Neuronal stem cell (in vitro differentiated cells): Measurements from ENCODE around the gene CALM3.

Experiments
- DNase-seq: peaks from one replicate; pipeline ENCODE4 v3.0.0-alpha.2; 2013; ENCODE audit warnings: low spot score
- H2AFZ ChIP-seq: one replicate; pipeline ENCODE4 v1.6.1; 2013; ENCODE audit warnings: mild to moderate bottlenecking, low read length, inconsistent platforms
- H2AK5ac ChIP-seq: 2 replicates; pipeline ENCODE4 v1.6.1; 2013; ENCODE audit warnings: low read depth, mild to moderate bottlenecking, inconsistent platforms, low read length, moderate library complexity, mixed read lengths
- H2BK120ac ChIP-seq: 2 replicates; pipeline ENCODE4 v1.6.1; 2013; ENCODE audit warnings: low read depth, mild to moderate bottlenecking, inconsistent platforms, low read length, moderate library complexity, mixed read lengths
- H2BK12ac ChIP-seq: one replicate; pipeline ENCODE4 v1.6.1; 2013; ENCODE audit warnings: low read length, inconsistent platforms
- H2BK15ac ChIP-seq: 2 replicates; pipeline ENCODE4 v1.6.1; 2013; ENCODE audit warnings: mild to moderate bottlenecking, low read length, inconsistent platforms, mixed read lengths
- H2BK5ac ChIP-seq: one replicate; pipeline ENCODE4 v1.6.1; 2013; ENCODE audit warnings: inconsistent platforms, mild to moderate bottlenecking, low read length, moderate library complexity
- H3K14ac ChIP-seq: one replicate; pipeline ENCODE4 v1.6.1; 2013; ENCODE audit warnings: low read length, inconsistent platforms
- H3K18ac ChIP-seq: 2 replicates; pipeline ENCODE4 v1.6.1; 2013; ENCODE audit warnings: low read length, inconsistent platforms
- H3K23ac ChIP-seq: 2 replicates; pipeline ENCODE4 v1.6.1; 2013; ENCODE audit warnings: low read depth, mild to moderate bottlenecking, mixed read lengths, low read length, inconsistent platforms; ENCODE audit not compliant: poor library complexity
- H3K27ac ChIP-seq: replicated peaks from 3 replicates; pipeline ENCODE4 v1.5.1; 2013; ENCODE audit warnings: low read length, inconsistent platforms
- H3K27me3 ChIP-seq, 3 experiments: 2 replicates each; pipeline ENCODE4 v1.6.1; 2013; ENCODE audit warnings: low read length in 3 of 3, mild to moderate bottlenecking in 2 of 3, inconsistent platforms in 1 of 3, low read depth in 1 of 3, mixed read lengths in 1 of 3, moderate library complexity in 1 of 3; ENCODE audit not compliant: control insufficient read depth in 3 of 3, insufficient read depth in 3 of 3
- H3K36me3 ChIP-seq, 2 donors: replicated peaks in 1 of 2; 2 replicates each; pipeline ENCODE4 v1.6.1; 2013; ENCODE audit warnings: low read length in 2 of 2; ENCODE audit not compliant: control insufficient read depth in 2 of 2, insufficient read depth in 2 of 2
- H3K4ac ChIP-seq: 2 replicates; pipeline ENCODE4 v1.6.1; 2013; ENCODE audit warnings: inconsistent platforms, mild to moderate bottlenecking, low read length, moderate library complexity
- H3K4me1 ChIP-seq, 2 donors: 1 replicate in 1 of 2; 2 replicates in 1 of 2; pipeline ENCODE4 v1.6.1; 2013; ENCODE audit warnings: low read length in 2 of 2, low read depth in 1 of 2; ENCODE audit not compliant: control insufficient read depth in 2 of 2, insufficient read depth in 1 of 2
- H3K4me2 ChIP-seq: one replicate; pipeline ENCODE4 v1.6.1; 2013; ENCODE audit warnings: mild to moderate bottlenecking, low read length, inconsistent platforms; ENCODE audit not compliant: insufficient read depth, poor library complexity, severe bottlenecking
- H3K4me3 ChIP-seq, 2 donors: 2 replicates each; pipeline ENCODE4 v1.5.1; 2013; ENCODE audit warnings: low read length in 2 of 2, mild to moderate bottlenecking in 2 of 2, inconsistent platforms in 1 of 2, moderate library complexity in 1 of 2
- H3K79me1 ChIP-seq: one replicate; pipeline ENCODE4 v1.6.1; 2013; ENCODE audit warnings: low read depth, mild to moderate bottlenecking, inconsistent platforms, low read length, moderate library complexity
- H3K9ac ChIP-seq: one replicate; pipeline ENCODE4 v1.6.1; 2013; ENCODE audit warnings: mild to moderate bottlenecking, low read depth, low read length, inconsistent platforms; ENCODE audit not compliant: poor library complexity
- H3K9me3 ChIP-seq, 2 donors: replicated peaks in 1 of 2; 2 replicates each; pipeline versions ENCODE3 to v1.6.1; 2013; ENCODE audit warnings: low read length in 2 of 2, mild to moderate bottlenecking in 2 of 2, inconsistent platforms in 1 of 2, low read depth in 1 of 2, mixed read lengths in 1 of 2, moderate library complexity in 1 of 2; ENCODE audit not compliant: control insufficient read depth in 2 of 2, insufficient read depth in 1 of 2
- H4K8ac ChIP-seq: one replicate; pipeline ENCODE4 v1.6.1; 2013; ENCODE audit warnings: low read depth, mild to moderate bottlenecking, inconsistent platforms, low read length, moderate library complexity
- H4K91ac ChIP-seq: one replicate; pipeline ENCODE4 v1.6.1; 2013; ENCODE audit warnings: low read length, low read depth, mild to moderate bottlenecking, inconsistent platforms; ENCODE audit not compliant: poor library complexity
- WGBS, 2 donors: extraction: QIAGEN DNeasy Blood & Tissue Kit; methylation state at CpG; one replicate each; pipeline ENCODE4 v1.1.7; 2013; ENCODE audit warnings: missing lambda C conversion rate in 2 of 2, mixed read lengths in 1 of 2; ENCODE audit not compliant: insufficient read length in 2 of 2, insufficient replicate concordance in 1 of 2; ENCODE audit errors: extremely low coverage in 2 of 2; 5-methylcytosine and 5-hydroxymethylcytosine counted together

Gene CALM3

DNA sequence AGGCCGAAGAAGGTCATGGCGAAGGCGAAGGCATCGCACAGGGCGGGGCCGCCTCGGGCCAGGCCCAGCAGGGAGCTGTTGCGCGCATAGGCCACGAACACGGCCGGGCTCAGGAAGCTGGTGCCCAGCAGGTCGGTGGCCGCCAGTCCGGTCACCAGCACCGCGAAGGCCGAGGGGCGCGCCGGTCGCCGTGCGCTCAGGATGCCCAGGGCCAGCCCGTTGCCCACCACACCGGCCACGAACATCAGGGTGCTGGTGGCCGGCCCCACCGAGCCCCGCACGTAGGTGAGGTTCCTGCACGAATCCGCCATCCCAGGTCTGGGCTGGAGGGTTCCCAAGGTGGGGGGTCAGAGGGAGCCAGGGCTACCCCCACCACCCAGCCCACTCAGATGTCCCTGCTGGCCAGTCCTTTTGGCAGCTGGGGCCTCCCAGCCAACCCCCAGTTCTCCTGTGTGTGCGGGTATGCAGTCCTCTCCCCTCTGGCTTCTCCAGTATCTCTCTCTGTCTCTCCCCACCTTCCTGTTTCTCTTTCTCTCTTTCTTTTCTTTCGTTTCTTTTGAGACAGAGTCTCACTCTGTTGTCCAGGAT lies 22.9 kb downstream of the CALM3 start:
- WGBS, 2 donors: no CpG with 5 or more reads among the region's 35 CpGs
- Histone ChIP-seq H3K27ac (no peak overlapping the region), H3K4me2 (no peak overlapping the region), H3K4me3 (no peak overlapping the region), H2AK5ac (peak overlapping the region; percentile 49), H3K27me3 (peaks cover 0 to 18% (median 0%) of the 10 kb centered on the region in 3 experiments), H2BK120ac (no peak overlapping the region), H3K4me1 (peaks cover 11 to 24% of the 10 kb centered on the region in 2 donors), H2BK5ac (no peak overlapping the region), H3K4ac (no peak overlapping the region), H2BK12ac (peak overlapping the region; percentile 97), H3K36me3 (no peaks in the 10 kb centered on the region), H3K9ac (peak overlapping the region; percentile 55), H3K18ac (peak overlapping the region; percentile 69), H3K23ac (peak overlapping the region; percentile 90), H4K91ac (no peak overlapping the region), H4K8ac (no peak overlapping the region), H3K14ac (peak overlapping the region; percentile 47), H2AFZ (no peak overlapping the region), H3K79me1 (peaks cover 1% of the 10 kb centered on the region), H2BK15ac (peak overlapping the region; percentile 86), H3K9me3 (no peaks in the 10 kb centered on the region)
- no peak for DNase-seq

DNA sequence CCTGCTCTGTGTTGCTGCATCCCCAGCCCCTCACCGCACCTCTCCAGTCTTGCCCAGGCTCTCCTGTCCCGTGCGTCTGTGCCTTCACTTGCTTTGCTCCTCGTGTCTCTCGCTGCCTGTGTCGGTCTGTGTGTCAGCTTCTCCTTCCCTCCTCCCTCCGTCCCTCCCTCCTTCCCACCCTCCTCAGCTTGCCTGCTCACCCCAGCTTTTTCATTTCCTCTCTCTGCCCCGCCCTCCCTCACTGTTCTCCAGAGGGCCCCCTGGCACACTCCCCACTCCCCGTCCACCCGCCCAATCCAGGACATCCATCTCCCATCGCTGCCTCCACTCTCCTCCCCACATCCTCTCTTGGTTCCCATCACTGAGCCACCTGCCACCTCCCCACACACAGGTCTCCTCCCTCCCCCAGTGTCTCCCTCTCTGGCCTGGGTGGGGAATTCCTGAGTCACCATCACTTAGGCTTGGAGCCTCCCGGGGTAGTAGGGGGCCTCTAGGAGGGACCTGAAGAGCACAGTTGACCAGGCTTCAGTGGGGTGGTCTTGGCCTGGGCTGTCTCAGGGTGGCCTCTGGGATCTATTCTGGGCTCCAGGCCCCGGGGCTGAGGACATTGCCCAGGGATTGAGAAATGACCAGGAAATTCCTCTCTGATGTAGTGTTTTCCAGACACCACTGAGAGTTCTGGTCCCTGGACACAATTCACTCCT lies 24.0 kb downstream of the CALM3 start, which contains the start of gene PTGIR:
Gene PTGIR, minus strand, starts transcription at position 132 of the 704 bp plus-strand sequence. CDS start 864 bp downstream, outside the sequence.
- Histone ChIP-seq H3K27ac (no peak within 1 kb of the TSS), H3K18ac (peak within 1 kb of the TSS; percentile 87), H3K27me3 (peaks cover 0 to 15% (median 0%) of the 10 kb centered on the region in 3 experiments), H3K9me3 (no peaks in the 10 kb centered on the region), H3K4me2 (no peak within 1 kb of the TSS), H4K91ac (no peak within 1 kb of the TSS), H2BK5ac (peak within 1 kb of the TSS; percentile 63), H3K14ac (peak within 1 kb of the TSS; percentile 75), H3K36me3 (no peaks in the 10 kb centered on the region), H4K8ac (no peak within 1 kb of the TSS), H3K9ac (peak within 1 kb of the TSS; percentile 55), H3K79me1 (peaks cover 1% of the 10 kb centered on the region), H2AFZ (peak within 1 kb of the TSS; percentile 61), H3K4ac (no peak within 1 kb of the TSS), H3K4me1 (peaks cover 11 to 20% of the 10 kb centered on the region in 2 donors), H2BK12ac (peak within 1 kb of the TSS; percentile 97), H2BK120ac (no peak within 1 kb of the TSS), H3K4me3 (peak within 1 kb of the TSS in 1 of 2 donors; percentile 67), H3K23ac (peak within 1 kb of the TSS; percentile 90), H2AK5ac (peak within 1 kb of the TSS; percentile 49), H2BK15ac (peak within 1 kb of the TSS; percentile 94)
- no peak for DNase-seq
- WGBS, 2 donors: no CpG with 5 or more reads among the region's 13 CpGs

DNA sequence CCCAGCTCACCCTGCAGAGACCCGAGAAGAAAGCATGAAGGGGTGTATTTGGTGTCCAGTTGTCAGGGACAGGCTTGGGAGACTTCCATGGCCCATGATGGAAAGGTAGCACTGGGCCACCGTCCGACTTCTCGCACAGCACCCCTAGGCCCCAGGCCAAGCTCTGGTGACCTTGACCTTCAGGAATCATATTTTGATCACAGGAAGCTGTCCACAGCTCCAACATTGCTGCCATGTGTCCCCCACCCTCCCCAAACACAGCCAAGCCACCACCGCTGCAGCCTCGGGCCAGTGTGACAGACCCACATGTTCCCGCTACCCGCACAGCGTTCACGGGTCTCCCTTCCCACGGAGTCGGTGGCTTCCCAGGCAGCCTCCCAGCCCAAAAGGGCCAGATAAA lies 24.6 kb downstream of the CALM3 start:
- no peak overlapping the region for H2BK12ac ChIP-seq
- DNase-seq: no peak
- WGBS, 2 donors: no CpG with 5 or more reads among the region's 12 CpGs
- H2BK15ac ChIP-seq: no peak overlapping the region
- no peak overlapping the region for H2BK120ac ChIP-seq
- peak overlapping the region; percentile 32 for H3K23ac ChIP-seq
- no peaks in the 10 kb centered on the region for H3K9me3 ChIP-seq
- no peak overlapping the region for H3K18ac ChIP-seq
- no peak overlapping the region for H3K27ac ChIP-seq
- no peak overlapping the region for H4K91ac ChIP-seq
- no peaks in the 10 kb centered on the region for H3K36me3 ChIP-seq
- no peak overlapping the region for H3K14ac ChIP-seq
- H3K4ac ChIP-seq: no peak overlapping the region
- no peak overlapping the region for H3K4me2 ChIP-seq
- H3K27me3 ChIP-seq: peaks cover 0 to 10% (median 0%) of the 10 kb centered on the region in 3 experiments
- no peak overlapping the region for H3K9ac ChIP-seq
- H3K4me3 ChIP-seq: no peak overlapping the region
- no peak overlapping the region for H2BK5ac ChIP-seq
- no peak overlapping the region for H4K8ac ChIP-seq
- H3K4me1 ChIP-seq: peaks cover 12 to 19% of the 10 kb centered on the region in 2 donors
- H3K79me1 ChIP-seq: peaks cover 1% of the 10 kb centered on the region
- peak overlapping the region; percentile 47 for H2AK5ac ChIP-seq
- H2AFZ ChIP-seq: peak overlapping the region; percentile 37

DNA sequence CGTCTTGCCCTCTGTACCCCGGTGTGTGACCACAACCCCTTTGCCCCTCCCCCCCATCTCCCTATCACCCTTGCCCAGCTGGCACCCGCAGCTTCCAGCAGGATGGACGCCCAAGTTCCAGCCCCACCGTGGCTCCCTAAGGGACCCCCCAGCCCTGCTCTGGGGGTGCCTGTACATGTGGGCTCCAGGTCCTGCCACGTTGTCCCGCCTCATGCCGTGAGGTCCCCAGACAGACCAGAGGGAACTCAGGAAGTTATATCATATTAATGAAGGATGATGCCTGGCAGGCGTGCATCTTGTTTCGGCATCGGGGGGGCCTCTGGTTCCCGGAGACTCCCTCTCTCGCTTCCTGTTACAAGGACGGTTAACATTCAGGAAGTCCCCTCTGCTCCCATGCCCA lies 25.3 kb downstream of the CALM3 start:
- Histone ChIP-seq H3K23ac (no peak overlapping the region), H3K9ac (no peak overlapping the region), H3K9me3 (no peaks in the 10 kb centered on the region), H3K36me3 (no peaks in the 10 kb centered on the region), H3K4me1 (peaks cover 13 to 19% of the 10 kb centered on the region in 2 donors), H2BK120ac (no peak overlapping the region), H2AFZ (no peak overlapping the region), H3K79me1 (peaks cover 1% of the 10 kb centered on the region), H3K4me3 (no peak overlapping the region), H3K14ac (no peak overlapping the region), H2BK15ac (no peak overlapping the region), H3K27ac (no peak overlapping the region), H2AK5ac (peak overlapping the region; percentile 47), H3K27me3 (peaks cover 0 to 7% (median 0%) of the 10 kb centered on the region in 3 experiments), H3K4ac (no peak overlapping the region), H2BK5ac (no peak overlapping the region), H3K18ac (no peak overlapping the region), H2BK12ac (no peak overlapping the region), H4K91ac (no peak overlapping the region), H3K4me2 (no peak overlapping the region), H4K8ac (no peak overlapping the region)
- DNase-seq: no peak
- no CpG with 5 or more reads among the region's 14 CpGs for WGBS, 2 donors
